Ramos (cell line): Measurements from ENCODE around the gene SDCBP2.

ENCODE experiments used
- in situ Hi-C: fragments of 300-500 bp; cut with MboI; formaldehyde crosslinking; loops from one replicate; pipeline ENCODE4 v1.14.3; 2022; ENCODE audit warnings: low sequenced_read_pairs; ENCODE audit not compliant: unreplicated experiment

The SDCBP2 gene

GRCh38 chr20:1280195-1281102, 48.5 kb downstream of the SDCBP2 start:
- in situ Hi-C loops: no loop called here

DNA sequence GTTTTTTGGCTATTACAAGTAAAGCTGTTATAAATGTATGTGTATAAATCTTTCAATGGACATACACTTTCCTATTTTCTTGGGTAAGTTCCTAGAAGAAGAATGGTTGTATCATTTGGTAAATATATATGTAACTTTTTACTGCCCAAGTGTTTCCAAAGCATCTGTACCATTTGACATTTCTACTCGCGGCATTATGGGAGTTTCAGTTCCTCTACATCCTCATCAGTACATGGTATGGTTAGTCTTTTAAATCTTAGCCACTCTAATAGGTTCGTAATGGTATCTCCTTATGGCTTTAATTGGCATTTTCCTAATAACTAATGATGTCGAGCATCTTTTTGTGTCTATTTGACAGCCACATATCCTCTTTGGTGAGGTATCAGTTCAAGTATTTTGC, 49.9 kb downstream of the SDCBP2 start:
- in situ Hi-C loops: no loop called here

GRCh38 chr20:1277529-1278322, 51.2 kb downstream of the SDCBP2 start:
- in situ Hi-C loops: no loop called here

- in situ Hi-C loops: no loop called here
Observed at GRCh38 chr20:1275919-1276318, 53.0 kb downstream of the SDCBP2 start.

DNA sequence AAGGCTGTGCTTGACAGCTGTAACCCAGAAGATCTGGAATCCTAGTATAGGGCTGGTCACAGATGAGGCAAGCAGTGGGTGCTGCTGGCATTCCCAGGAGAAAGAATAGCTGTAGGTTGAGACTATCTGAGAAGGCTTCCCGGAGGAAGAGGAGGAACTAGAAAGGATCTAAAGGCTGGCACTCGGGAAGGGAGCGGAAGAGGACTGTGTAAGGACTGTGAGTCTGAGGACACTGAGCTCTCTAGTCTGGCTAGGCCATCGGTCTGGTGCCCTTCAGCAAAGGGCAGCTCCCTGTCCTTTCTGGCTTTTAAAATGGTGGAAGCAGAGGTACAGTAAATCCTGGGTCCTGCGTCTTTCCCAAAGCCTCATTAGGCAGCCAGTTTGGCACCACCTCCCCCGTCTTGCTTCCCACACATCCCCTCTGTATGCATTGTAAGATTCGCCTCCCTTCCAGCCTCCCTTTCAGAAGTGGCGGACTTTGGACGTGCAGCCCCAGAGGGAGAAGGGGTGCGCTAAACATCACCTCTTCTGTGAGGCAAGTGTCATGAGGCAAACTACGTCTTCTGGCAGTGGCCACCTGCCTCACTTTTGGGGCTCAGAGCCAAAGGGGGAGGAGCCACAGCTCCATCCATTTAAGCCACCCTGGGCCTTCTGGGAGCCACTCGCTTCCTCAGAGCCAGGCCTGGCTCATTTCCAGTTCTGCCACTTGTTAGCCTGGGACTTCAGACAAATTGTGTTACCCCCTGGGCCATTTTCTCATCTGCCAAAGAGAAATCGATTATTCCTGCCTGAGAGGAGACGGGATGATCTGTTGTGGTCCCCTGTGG, 54.2 kb downstream of the SDCBP2 start:
- in situ Hi-C loops: no loop called here

DNA sequence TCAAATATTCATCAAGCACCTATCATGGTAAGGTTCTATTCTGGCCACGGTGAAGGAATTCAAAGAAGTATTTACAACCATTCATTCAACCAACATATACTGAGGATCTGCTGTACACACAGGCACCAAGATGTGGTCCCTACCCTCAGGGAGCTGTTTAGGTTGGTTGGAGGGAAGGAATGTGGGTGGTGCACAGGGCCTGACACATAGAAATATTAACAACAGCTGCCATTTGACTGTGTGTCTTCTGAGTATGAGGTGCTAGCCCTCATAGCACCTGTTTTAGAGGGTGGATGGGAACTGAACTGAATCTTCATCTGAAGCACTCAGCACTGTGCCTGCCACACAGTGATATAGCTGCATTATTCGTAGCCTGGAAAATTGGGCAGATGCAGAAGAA, 55.6 kb downstream of the SDCBP2 start:
- in situ Hi-C loops: no loop called here

DNA sequence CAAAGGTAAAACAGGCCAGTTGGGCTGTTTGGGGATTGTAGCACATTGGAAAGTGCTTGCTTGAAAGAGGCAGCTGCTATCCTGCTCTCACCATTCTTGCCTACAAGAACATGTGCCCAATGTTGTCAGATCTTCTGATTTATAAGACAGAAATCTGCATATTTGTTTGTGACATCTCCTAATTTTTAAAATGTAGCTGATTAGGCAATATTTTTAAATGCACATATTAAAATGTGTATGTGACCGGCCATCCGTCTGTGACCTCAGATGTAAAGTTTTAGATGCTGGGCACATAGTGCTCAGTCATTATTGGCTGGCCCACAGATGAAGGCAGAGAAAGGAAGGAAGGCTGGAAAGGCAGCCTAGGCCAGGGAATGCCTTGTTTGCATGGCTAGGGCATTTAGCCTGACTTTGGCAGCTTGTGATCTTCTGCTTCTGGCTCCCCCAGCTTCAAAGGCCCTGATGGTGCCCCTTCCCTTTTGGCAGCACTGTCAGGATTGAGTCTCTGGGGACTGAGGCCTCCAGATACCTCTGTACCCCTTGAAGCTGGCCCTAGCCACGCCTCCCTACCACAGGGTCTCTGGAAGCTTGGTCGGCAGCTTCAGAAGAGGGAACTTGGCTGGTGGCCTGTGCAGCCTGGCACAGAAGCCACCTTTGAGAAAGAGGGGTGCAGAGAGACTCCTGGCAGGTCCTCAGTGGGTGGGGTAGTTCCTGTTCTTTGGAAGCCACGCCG, 56.4 kb downstream of the SDCBP2 start:
- in situ Hi-C loops: no loop called here

DNA sequence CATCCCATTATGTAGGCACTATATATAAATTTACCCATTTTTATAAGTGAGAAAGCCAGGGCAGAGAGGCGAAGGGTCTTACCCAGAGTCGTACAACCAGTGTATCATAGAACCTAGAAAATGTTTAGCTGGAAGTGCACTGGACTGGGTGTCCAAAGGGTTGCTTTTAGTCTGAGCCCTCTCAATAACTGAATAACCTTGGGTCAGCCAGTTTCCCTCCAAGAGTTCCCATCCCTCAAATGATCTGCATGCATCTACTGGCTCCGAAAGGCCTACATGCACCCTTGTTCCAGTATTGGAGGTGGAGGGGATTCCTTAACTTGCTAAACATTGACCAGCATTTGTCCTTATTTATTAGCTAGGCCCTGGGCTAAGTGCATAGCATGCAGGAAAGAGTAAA, 59.1 kb downstream of the SDCBP2 start:
- in situ Hi-C loops: no loop called here

GRCh38 chr20:1269235-1269634, 59.7 kb downstream of the SDCBP2 start:
- in situ Hi-C loops: no loop called here

DNA sequence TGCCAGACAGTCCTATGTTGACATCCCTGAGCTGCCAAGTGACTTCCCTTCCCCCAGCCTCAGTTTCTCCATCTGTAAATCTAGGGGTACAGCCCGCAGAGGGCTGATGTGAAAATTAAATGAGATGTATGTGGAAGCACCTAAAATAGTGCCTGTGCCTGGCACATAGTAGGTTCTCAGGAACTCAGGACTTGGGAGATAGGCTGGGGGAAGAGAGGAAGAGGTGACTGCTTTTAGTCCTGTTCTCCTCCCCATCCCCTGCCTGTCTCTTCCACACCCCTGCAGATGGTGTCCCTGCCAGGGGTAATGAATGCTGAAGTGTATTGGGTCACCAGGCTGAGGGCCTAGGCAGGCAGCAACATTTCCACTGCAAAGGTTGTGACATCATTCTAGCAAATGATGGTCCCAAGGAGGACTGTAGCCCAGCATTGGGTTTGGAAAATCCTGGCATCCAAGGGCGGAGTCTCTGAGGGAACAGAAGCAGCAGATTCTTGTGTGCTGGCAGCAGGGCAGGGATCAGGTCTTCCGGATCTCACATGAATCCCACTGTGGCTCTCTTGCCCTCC, 61.0 kb downstream of the SDCBP2 start:
- in situ Hi-C loops: no loop called here

- in situ Hi-C loops: no loop called here
Observed at GRCh38 chr20:1267161-1267560, 61.8 kb downstream of the SDCBP2 start.

GRCh38 chr20:1266167-1266973, 62.6 kb downstream of the SDCBP2 start, which contains the start of gene SNPH:
TSS of gene SNPH (plus strand) at chr20:1266294. CDS start at chr20:1296240, 29,946 bp downstream.
- in situ Hi-C loops: no loop called here

DNA sequence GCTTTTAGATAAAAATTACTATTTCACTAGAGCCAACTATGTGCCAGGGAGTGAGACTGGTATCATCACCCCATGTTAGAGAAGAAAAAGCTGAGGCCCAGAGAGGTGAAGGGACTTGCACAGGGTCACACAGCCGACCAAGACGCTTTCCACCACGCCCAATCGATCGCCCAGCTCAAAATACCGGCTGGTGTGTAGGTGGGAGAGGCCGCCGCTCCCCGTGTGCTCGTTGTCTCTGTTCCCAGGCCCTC, 63.1 kb downstream of the SDCBP2 start:
- in situ Hi-C loops: no loop called here

GRCh38 chr20:1265226-1265915, 63.6 kb downstream of the SDCBP2 start:
- in situ Hi-C loops: no loop called here

GRCh38 chr20:1264727-1265126, 64.2 kb downstream of the SDCBP2 start:
- in situ Hi-C loops: no loop called here

DNA sequence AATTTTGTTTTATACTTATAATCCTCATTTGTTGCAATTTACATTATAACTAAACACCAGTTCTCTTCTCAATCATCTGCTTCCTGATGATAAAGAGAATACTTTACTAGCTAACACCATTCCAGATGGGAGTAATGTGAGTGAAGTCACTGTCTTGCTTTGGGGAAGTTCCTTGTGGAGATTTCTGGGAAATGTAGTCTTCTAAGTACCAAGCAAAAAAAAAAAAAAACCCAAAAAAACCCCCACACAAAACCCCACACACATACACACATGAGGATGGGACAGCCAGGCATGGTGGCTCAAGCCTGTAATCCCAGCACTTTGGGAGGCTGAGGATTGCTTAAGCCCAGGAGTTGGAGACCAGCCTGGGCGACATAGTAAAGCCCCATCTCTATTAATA, 65.1 kb downstream of the SDCBP2 start:
- in situ Hi-C loops: no loop called here
